Karpas-422 (cell line): ENCODE measurements around the gene KCNQ1. TPM values are rescaled to one million over a fixed set of nuclear protein-coding genes. Genes with fewer than 3 reads are reported as not detected.

Experiments
- DNase-seq: peaks from one replicate; pipeline ENCODE4 v3.0.0-alpha.2; 2015
- H2AFZ ChIP-seq: fragments of 200-600 bp; sonication (generic); 2 replicates; pipeline ENCODE4 v1.6.1; 2014; ENCODE audit warnings: antibody characterized with exemption, low read length, mixed read lengths
- H3K27ac ChIP-seq: fragments of 200-600 bp; sonication (generic); 2 replicates; pipeline ENCODE4 v1.5.1; 2014; ENCODE audit warnings: mild to moderate bottlenecking, low read length, moderate library complexity
- H3K27me3 ChIP-seq: fragments of 200-600 bp; sonication (generic); 2 replicates; pipeline ENCODE4 v1.6.1; 2014; ENCODE audit warnings: low read length, mixed read lengths
- H3K36me3 ChIP-seq: fragments of 200-600 bp; sonication (generic); 2 replicates; pipeline ENCODE4 v1.6.1; 2014; ENCODE audit warnings: low read length, mixed read lengths; ENCODE audit not compliant: insufficient read depth
- H3K4me1 ChIP-seq: fragments of 200-600 bp; sonication (generic); 2 replicates; pipeline ENCODE4 v1.6.1; 2014; ENCODE audit warnings: mild to moderate bottlenecking, low read length, mixed read lengths
- H3K4me2 ChIP-seq: fragments of 200-600 bp; sonication (generic); 2 replicates; pipeline ENCODE4 v1.6.1; 2014; ENCODE audit warnings: low read length, low read depth, mild to moderate bottlenecking; ENCODE audit not compliant: poor library complexity, severe bottlenecking
- H3K4me3 ChIP-seq: fragments of 200-600 bp; sonication (generic); 2 replicates; pipeline ENCODE4 v1.5.1; 2014; ENCODE audit warnings: mild to moderate bottlenecking, antibody characterized with exemption, low read length, mixed read lengths
- H3K79me2 ChIP-seq: fragments of 200-600 bp; sonication (generic); 2 replicates; pipeline ENCODE4 v1.6.1; 2014; ENCODE audit warnings: mild to moderate bottlenecking, low read length, mixed read lengths
- H3K9ac ChIP-seq: fragments of 200-600 bp; sonication (generic); 2 replicates; pipeline ENCODE4 v1.6.0; 2014; ENCODE audit warnings: low read length
- H3K9me2 ChIP-seq: fragments of 200-600 bp; sonication (generic), shearing (Covaris generic); replicated peaks from 2 replicates; pipeline ENCODE4 v1.6.0; 2014; ENCODE audit warnings: mild to moderate bottlenecking, low read length, moderate library complexity; ENCODE audit not compliant: insufficient read depth
- H3K9me3 ChIP-seq: fragments of 300-700, 200-600 bp; sonication (generic); 2 replicates; pipeline ENCODE4 v1.6.1; 2014; ENCODE audit warnings: low read length, mixed read lengths
- H4K20me1 ChIP-seq: fragments of 200-600 bp; sonication (generic); 2 replicates; pipeline ENCODE4 v1.6.1; 2014; ENCODE audit warnings: mild to moderate bottlenecking, antibody characterized with exemption, low read length, low read depth; ENCODE audit not compliant: insufficient read depth
- total RNA-seq: library from RNA; depleted of rRNA; stranded (reverse); fragments of >200 nt; shearing (Covaris generic); gene quantifications from 2 replicates; pipeline ENCODE4 v1.2.3, GENCODE V29; 2014; ENCODE audit warnings: low replicate concordance

Gene KCNQ1
- total RNA-seq, 1 experiment from 2014 or later = not detected

- H4K20me1 ChIP-seq = no peaks in the 10 kb centered on the region
- no peak overlapping the region for H3K4me3 ChIP-seq
- no peaks in the 10 kb centered on the region for H3K36me3 ChIP-seq
- no peak overlapping the region for H3K4me2 ChIP-seq
- H3K27me3 ChIP-seq = no peaks in the 10 kb centered on the region
- H3K27ac ChIP-seq = no peak overlapping the region
- DNase-seq = no peak
- H3K9me3 ChIP-seq = no peaks in the 10 kb centered on the region
- H3K79me2 ChIP-seq = no peaks in the 10 kb centered on the region
- no peak overlapping the region for H2AFZ ChIP-seq
- no peaks in the 10 kb centered on the region for H3K9me2 ChIP-seq
- H3K9ac ChIP-seq = no peak overlapping the region
- H3K4me1 ChIP-seq = peaks cover 6% of the 10 kb centered on the region
Observed at GRCh38 chr11:2460540-2461252, 15.9 kb downstream of the KCNQ1 start.

- no peak overlapping the region for H3K9ac ChIP-seq
- peaks cover 6% of the 10 kb centered on the region for H3K4me1 ChIP-seq
- no peaks in the 10 kb centered on the region for H3K27me3 ChIP-seq
Observed at GRCh38 chr11:2461253-2461955, 16.6 kb downstream of the KCNQ1 start.

GRCh38 chr11:2461956-2462542 is 17.2 kb downstream of the KCNQ1 start:
- Histone ChIP-seq H2AFZ (no peak overlapping the region), H3K27ac (no peak overlapping the region), H3K9ac (no peak overlapping the region), H3K79me2 (no peaks in the 10 kb centered on the region), H4K20me1 (no peaks in the 10 kb centered on the region), H3K27me3 (no peaks in the 10 kb centered on the region), H3K36me3 (no peaks in the 10 kb centered on the region), H3K9me2 (no peaks in the 10 kb centered on the region), H3K4me2 (no peak overlapping the region), H3K4me3 (no peak overlapping the region), H3K4me1 (peaks cover 6% of the 10 kb centered on the region), H3K9me3 (no peaks in the 10 kb centered on the region)
- DNase-seq = no peak

More at GRCh38 chr11:2461253-2461955, 16.6 kb downstream of the KCNQ1 start:
- Histone ChIP-seq H4K20me1 (no peaks in the 10 kb centered on the region), H3K4me3 (no peak overlapping the region), H3K36me3 (no peaks in the 10 kb centered on the region), H3K9me3 (no peaks in the 10 kb centered on the region), H2AFZ (no peak overlapping the region), H3K27ac (no peak overlapping the region), H3K79me2 (no peaks in the 10 kb centered on the region), H3K9me2 (no peaks in the 10 kb centered on the region), H3K4me2 (no peak overlapping the region)
- no peak for DNase-seq

GRCh38 chr11:2462543-2462985 is 17.8 kb downstream of the KCNQ1 start:
- no peak overlapping the region for H3K9ac ChIP-seq
- peaks cover 6% of the 10 kb centered on the region for H3K4me1 ChIP-seq
- H3K9me3 ChIP-seq = no peaks in the 10 kb centered on the region
- H3K79me2 ChIP-seq = no peaks in the 10 kb centered on the region
- no peaks in the 10 kb centered on the region for H4K20me1 ChIP-seq
- no peaks in the 10 kb centered on the region for H3K27me3 ChIP-seq
- no peak overlapping the region for H3K4me2 ChIP-seq
- no peak for DNase-seq
- H3K27ac ChIP-seq = no peak overlapping the region
- no peaks in the 10 kb centered on the region for H3K36me3 ChIP-seq
- H3K9me2 ChIP-seq = no peaks in the 10 kb centered on the region
- H2AFZ ChIP-seq = no peak overlapping the region
- H3K4me3 ChIP-seq = no peak overlapping the region

- Histone ChIP-seq H3K36me3 (no peaks in the 10 kb centered on the region), H3K79me2 (no peaks in the 10 kb centered on the region), H3K4me2 (no peak overlapping the region), H3K4me3 (no peak overlapping the region), H4K20me1 (no peaks in the 10 kb centered on the region), H3K4me1 (peaks cover 6% of the 10 kb centered on the region), H3K9ac (no peak overlapping the region), H3K9me3 (no peaks in the 10 kb centered on the region), H3K27me3 (no peaks in the 10 kb centered on the region), H3K9me2 (no peaks in the 10 kb centered on the region), H2AFZ (no peak overlapping the region), H3K27ac (no peak overlapping the region)
- no peak for DNase-seq
Observed at GRCh38 chr11:2462986-2463765, 18.4 kb downstream of the KCNQ1 start.

- peaks cover 6% of the 10 kb centered on the region for H3K4me1 ChIP-seq
Observed at GRCh38 chr11:2463766-2464277, 19.0 kb downstream of the KCNQ1 start.

GRCh38 chr11:2464451-2465165 is 19.8 kb downstream of the KCNQ1 start:
- Histone ChIP-seq H3K9ac (no peak overlapping the region), H3K79me2 (no peaks in the 10 kb centered on the region)

More at GRCh38 chr11:2463766-2464277, 19.0 kb downstream of the KCNQ1 start:
- H3K4me3 ChIP-seq = no peak overlapping the region
- no peaks in the 10 kb centered on the region for H3K79me2 ChIP-seq
- no peak for DNase-seq
- no peak overlapping the region for H3K4me2 ChIP-seq
- H3K36me3 ChIP-seq = no peaks in the 10 kb centered on the region
- H3K27me3 ChIP-seq = no peaks in the 10 kb centered on the region
- no peak overlapping the region for H3K9ac ChIP-seq
- no peak overlapping the region for H3K27ac ChIP-seq
- H2AFZ ChIP-seq = no peak overlapping the region
- H3K9me2 ChIP-seq = no peaks in the 10 kb centered on the region
- H3K9me3 ChIP-seq = no peaks in the 10 kb centered on the region
- no peaks in the 10 kb centered on the region for H4K20me1 ChIP-seq

More at GRCh38 chr11:2464451-2465165, 19.8 kb downstream of the KCNQ1 start:
- Histone ChIP-seq H3K9me2 (no peaks in the 10 kb centered on the region), H3K36me3 (no peaks in the 10 kb centered on the region), H3K4me2 (no peak overlapping the region), H3K27me3 (no peaks in the 10 kb centered on the region), H3K4me1 (peaks cover 6% of the 10 kb centered on the region), H4K20me1 (no peaks in the 10 kb centered on the region), H3K9me3 (no peaks in the 10 kb centered on the region), H3K27ac (no peak overlapping the region), H3K4me3 (no peak overlapping the region), H2AFZ (no peak overlapping the region)
- no peak for DNase-seq
